NCI-H187 (cell line): ENCODE results near the gene MFSD11.
"Not testable (repeated sequence)": the region's sequence is repeated elsewhere in the genome, so short reads cannot be mapped to it uniquely, and the experiment has no call there.

Experiments
- DNase-seq, 2 experiments: peaks; one replicate each; lab custom pipeline; 2025; lab: John Stamatoyannopoulos, UW

The MFSD11 gene

DNA sequence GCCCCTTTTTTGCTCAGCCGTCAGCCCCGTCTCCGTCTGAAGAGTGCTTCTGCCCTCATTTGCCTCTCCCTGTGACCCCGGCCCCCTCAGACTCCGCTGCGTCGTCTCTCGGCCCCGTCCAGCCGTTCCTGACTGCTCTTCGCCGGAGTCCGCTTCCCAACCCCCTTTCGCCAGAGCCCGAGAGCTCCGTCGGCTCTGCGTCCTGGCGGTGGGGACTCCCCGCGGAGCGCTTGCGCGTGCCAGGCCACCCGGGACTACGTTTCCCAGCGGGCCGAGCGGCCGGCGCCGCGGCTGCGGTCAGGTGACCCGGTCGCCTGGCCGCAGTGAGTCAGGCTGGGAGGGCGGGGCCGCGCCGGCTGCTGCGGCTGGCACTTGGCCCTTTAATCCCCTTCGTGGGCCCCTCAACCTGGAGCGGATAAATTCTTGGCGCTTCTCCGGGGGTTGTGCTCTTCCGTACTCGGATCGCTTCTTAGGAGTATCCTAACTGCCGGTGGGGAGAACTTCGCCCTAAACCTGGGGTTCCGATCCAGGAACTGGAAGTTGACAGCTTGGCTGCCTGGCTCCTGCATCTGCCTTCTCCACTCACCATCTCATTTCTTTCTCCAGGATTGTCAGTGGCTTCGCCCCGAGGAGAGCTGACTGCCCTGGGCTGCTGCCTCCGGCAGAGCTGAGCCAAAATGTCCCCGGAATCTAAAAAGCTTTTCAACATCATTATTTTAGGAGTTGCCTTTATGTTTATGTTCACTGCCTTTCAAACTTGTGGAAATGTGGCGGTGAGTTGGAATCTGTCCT, at the start of gene MFSD11:
Gene MFSD11, plus strand, starts transcription at position 444 of the 792 bp plus-strand sequence. Its CDS starts 234 bp downstream, at position 678.
- peak; percentile 88 to 93 for DNase-seq

DNA sequence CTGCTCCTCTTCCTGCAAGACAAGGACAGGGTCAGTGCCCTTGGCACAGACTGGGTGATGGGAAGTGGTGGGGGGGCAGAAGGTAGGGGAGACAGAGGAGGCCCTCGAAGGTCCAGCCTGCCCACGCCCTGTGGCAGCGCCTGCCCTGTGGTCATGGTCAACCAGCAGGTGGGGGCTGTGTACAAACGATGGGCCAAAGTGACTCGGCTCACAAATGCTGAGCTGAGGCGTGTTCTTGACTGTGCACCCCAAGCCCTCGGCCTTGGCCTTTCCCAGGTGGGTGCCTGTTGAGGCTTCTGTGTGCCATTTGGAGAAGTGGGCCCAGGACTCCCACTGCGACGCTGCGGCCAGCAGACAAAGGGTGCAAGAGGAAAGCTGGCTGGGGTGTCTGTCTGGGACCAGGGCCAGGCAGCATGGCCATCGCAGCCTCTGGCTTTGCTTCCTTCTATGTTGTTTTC, 49.7 kb upstream of the MFSD11 start:
- no peak for DNase-seq

DNA sequence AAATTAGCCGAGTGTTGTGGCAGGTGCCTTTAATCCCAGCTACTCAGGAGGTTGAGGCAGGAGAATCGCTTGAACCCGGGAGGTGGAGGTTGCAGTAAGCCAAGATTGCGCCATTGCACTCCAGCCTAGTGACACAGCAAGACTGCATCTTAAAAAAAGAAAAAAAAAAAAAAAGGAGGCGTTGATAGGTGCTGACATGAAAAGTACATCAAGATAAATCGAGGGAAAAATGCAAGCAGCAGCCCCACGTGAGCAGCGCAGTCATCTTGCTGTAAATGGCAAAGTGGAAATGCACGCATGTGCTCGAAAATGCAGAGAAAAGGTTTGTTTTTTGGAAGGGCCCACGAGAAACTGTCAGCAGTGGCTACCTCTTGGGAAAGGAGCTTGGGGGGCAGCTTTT, 48.1 kb upstream of the MFSD11 start:
- DNase-seq = no peak

DNA sequence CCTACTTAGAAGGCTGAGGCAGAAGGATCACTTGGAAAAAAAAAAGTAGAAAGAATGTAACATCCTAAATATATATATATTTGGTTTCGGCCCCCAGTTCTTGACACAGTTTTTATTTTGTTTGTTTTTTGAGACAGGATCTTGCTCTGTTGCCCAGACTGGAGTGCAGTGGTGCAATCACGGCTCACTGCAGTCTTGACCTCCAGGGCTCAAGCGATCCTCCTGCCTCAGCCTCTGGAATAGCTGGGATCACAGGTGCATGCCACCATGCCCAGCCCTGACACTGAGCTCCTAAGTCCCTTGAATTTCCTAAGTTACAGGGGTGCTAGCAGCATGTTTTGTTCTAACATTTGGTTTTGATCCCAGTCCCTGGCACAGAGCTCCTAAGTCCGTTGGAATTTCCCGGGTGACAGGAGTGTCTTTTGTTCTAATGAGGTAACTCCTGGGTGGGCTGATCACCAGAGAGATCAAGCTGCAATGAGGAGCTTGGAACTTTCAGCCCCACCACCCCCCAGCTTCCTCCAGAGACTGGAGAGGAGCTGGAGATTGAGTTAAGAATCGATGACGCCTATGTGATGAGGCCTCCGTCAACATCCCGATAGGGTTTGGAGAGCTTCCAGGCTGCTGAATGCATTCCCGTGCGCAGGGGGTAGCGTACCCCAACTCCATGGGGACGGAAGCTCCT, 47.2 kb upstream of the MFSD11 start:
- no peak for DNase-seq

DNA sequence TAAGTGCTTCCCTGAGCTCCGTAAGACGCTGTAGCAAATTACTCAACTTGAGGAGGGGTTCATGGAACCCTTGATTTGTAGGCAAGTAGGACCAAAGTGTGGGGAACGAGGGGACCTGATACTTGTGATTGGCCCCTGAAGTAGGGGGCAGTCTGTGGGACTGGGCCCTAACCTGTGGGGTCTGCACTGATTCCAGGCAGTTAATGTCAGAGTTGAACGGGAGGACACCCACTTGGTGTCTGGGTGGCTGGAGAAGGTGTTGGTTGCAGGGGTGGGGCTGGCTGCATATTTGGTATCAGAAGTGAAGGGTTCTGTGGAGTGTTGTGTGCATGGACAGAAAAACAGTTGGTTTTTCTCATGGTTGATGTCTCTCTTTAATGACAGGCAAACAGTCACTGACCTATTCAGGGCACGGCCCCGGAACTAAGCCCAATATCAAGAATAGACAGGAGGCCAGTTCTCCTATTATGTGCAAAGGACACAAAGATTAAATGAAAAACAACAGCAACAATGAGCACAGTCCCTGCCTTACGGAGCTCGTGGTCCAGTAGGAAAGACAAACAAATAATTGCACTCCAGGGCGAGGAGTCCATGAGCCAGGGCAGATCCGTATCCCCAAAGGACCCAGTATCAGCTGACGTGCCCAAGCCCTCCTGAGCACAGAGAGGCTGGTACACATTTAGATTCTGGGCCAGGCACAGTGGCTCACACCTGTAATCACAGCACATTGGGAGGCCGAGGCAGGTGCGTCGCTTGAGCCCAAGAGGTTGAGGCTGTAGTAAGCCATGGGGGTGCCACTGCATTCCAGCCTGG, 46.3 kb upstream of the MFSD11 start:
- no peak for DNase-seq

DNA sequence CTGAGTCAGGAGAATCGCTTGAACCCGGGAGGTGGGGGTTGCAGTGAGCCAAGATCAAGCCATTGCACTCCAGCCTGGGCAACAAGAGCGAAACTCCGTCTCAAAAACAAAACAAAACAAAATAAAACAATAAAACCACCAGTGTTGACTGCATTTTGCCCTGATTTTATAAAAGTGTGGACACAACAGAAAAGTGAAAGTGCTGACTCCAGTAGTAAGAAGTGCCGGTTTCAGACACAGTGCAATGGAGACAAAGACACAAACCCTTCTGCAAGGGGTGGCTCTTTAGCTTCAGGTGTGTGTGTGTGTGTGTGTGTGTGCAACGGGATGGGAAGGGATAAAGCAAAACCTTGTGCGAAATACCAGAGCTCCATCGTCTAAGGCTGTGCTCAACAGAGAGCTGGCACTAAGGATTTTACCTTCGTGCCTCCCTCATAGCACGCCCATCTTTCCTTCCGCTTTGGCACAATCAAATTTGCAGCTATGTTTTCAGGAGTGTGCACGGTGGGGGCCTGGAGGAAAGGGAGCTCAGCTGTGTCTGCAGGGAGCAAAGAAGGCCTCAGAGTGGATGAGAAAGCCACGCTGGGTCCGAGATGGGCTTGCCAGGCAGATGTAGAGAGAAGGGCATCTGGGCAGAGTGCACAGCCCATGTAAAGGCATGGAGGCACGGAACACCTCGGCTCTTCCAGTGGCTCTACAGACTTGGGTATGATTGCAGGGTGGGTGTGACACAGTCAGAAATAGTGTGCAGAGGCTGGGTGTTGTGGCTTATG, 42.7 kb upstream of the MFSD11 start:
- DNase-seq = no peak

DNA sequence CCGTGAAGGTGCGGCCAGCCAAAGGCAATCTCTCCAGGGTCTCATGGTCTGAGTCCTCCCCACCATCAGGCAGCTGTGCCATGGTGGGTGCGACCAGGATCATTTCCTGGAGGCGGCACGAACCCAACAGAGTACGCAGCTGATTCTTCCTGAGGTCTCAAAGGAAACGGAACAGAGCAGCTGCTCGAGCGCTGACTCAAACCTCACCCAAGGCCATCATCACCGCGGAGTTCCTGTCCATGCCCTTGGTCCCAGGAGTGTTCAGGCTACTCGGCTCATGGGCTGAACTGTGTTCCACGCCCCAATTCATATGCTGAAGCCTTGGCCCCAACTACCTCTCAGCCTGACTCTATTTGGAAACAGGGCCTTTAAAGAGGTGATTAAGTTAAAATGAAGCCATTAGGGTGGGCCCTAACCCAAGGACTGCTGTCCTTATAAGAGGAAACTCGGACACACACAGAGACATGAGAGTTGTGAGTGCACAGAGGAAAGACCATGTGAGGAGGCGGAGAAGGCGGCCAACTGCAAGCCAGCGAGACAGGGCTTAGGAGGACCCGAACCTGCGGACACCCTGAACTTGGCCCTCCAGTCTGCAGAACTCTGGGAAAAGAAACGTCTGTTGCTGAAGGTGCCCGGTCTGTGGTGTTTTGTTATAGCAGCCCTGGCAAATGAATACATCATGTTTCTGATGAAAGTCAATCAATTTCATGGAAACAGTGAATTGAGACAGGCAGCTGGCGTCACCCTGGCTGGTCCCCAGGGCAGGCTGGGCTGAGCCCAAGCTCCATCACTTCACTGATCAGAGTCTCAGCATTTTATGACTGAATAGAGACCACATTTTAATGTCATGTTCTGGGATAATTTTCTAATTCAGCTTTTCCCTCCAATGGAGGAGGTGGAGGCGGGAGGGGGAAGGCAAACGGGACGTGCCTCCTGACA, 40.9 kb upstream of the MFSD11 start:
- DNase-seq = peak; percentile 9 to 21

DNA sequence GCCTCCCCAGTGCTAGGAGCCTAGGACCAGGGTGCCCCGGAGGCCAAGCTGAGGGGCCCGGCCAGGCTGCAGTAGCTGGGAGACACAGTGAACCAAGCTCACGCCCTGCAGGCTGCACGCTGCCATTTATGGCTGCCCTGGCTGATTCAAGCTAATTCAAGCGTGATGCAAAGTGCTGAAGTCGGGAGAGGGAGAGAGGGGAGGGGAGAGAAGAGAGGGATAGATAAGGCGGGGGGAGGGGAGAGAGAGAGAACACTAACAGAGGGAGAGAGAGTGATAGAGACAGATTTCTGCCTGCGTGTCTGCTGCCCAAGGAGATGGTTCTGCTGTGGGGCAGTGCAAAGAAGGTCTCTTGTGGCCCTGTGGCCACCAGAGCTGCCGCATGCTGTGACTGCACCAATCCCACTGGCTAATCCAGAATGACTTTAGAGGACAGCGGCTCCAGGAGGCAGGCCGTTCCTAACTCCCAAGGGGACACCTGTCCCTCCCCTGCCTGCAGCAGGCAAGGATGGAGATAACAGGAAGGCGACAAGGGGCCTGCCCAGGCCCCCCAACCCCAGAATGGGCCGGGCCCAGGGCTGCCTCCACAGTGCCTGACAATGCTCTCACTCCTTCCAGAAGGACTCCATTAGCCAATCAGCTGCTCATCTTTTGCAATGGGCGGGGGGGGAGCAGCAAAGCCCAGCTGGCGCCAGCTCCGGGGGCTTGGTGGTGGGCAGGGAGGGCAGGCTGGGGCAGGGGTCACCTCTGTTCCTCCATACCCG, 40.0 kb upstream of the MFSD11 start:
- peak; percentile 66 to 84 for DNase-seq

DNA sequence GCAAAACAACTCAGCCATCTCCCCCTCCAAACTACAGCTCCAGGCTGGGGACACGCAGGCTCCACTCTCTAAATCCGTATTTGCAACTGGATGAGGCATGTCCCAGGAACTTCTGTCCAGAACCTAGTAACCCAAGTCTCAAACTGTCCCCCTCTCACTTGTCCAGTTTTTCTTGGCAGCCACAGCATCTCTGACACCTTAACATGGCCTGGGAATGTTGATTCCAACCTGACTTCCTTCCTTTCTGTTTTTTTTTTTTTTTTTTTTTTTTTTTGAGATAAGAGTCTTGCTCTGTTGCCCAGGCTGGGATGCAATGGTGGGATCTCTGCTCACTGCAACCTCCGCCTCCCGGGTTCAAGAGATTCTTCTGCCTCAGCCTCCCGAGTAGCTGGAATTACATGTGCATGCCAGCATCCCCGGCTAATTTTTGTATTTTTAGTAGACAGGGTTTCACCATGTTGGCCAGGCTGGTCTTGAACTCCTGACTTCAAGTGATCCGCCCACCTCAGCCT, 39.4 kb upstream of the MFSD11 start:
- DNase-seq = not testable (repeated sequence)

DNA sequence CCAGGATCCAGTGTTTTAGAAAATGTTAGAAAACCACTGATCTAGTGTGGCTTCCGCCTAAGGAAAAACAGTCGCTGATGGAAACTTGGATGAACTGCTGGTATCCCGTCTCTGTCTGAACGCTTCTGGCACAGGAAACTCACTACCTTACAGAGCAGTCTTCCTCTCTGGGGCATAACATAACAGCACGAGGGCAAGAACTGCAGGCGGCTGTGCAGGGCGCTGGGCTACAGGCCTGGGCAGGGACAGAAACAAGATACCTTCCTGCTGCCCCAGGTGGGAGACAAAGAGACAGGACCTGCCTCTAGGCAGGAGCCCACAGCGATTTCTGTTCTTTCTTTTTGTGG, 37.7 kb upstream of the MFSD11 start:
- DNase-seq = no peak

DNA sequence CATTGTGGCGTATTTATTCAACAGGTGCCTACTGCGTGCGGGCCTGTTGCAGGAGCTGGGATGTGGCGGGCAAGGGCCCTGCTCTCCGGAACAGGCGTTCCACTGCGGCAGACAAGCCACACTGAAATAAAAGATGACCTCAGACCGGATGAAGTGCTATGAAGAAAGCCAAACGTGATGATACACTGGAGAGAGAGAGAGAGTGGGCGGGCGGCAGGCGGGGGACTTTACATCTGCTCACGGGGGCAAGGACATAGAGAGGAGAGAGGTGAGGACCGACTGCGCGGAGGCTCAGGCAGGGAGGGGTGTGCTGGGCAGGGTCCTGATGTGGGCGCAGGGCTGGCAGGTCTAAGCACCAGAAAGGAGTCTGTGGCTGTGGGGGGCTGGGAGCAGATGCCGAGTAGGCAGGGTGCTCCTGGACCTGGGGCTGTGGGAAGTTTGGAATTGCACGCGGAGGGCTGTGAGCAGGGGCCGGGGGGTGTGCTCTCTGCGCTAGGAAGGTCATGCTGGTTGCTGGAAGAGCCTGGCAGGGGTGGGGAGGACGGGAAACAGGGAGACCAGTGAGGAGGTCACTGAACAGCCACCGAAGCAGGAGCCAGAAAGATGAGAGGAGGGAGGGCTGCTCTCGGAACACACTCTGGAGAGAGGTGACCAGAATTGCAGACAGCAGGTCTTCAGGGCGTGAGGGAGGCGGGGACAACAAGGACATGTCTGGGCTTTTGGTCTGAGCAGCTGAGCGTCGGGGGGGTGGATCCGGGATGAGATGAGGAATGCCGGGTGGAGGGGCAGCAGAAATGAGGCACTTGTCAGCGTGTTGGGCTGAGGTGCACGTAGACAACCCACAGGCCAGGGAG, 37.1 kb upstream of the MFSD11 start:
- peak; percentile 29 to 80 for DNase-seq

DNA sequence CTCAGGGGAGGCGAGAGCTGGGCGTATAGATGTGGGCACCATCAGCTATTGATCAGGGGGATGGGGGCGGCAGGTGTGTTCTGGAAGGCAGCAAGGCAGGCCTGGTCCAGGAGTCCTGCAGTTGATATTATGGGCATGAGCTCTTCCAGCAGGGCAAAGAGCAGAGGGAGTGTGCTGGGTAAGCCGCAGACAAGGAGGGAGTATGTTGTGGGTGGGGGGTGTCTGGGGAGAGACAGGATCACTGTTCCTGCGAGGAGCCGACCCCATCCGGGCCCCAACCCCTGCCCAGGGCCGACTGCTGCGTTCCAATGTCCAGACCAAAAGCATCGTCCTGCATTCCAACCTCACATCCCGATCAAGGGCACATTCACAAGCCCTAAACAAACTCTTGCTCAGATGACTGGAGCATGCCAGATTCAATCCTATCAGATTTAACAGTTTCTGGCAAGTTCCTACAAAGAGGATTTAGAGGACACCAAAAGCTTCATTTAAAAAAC, 36.4 kb upstream of the MFSD11 start:
- no peak for DNase-seq

DNA sequence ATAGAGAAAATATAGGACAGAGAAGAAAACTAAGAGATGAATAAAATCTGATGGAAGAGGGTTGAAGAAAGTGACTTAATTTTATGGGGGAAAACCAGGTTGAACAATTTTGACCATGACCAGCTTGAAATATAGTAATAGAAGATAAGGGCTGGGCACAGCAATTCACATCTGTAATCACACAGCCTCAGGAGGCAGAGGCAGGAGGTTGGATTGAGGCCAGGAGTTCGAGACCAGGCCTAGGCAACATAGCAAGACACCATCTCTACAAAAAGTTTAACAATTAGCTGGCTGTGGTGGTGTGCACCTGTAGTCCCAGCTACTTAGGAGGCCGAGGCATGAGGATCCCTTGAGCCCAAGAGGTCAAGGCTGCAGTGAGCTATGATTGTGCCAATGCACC, 35.8 kb upstream of the MFSD11 start:
- DNase-seq = no peak

DNA sequence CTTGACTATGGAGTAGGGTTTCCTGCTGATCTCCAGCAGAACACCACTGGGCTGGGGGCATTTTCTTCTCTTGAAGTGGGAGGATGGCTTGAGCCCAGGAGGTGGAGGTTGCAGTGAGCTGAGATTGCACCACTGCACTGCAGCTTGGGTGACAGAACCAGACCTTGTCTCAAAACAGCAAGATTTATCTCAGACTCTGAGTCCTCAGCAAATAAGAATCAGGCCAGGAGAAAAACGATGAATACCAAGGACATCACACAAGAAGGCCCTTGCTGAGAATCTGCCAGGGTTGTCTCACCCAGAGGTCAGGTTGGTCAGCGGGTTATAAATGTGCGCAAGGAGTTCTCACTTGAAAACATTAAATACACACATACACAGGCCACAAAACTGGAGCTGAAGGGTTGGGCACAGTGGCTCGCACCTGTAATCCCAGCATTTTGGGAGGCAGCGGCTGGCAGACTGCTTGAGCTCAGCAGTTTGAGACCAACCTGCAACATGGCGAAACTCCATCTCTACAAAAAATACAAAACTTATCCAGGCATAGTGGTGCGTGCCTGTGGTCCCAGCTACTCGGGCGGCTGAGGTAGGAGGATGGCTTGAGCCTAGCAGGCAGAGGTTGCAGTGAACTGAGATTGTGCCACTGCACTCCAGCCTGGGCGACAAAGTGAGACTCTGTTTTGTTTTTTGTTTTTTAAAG, 34.8 kb upstream of the MFSD11 start:
- no peak for DNase-seq

DNA sequence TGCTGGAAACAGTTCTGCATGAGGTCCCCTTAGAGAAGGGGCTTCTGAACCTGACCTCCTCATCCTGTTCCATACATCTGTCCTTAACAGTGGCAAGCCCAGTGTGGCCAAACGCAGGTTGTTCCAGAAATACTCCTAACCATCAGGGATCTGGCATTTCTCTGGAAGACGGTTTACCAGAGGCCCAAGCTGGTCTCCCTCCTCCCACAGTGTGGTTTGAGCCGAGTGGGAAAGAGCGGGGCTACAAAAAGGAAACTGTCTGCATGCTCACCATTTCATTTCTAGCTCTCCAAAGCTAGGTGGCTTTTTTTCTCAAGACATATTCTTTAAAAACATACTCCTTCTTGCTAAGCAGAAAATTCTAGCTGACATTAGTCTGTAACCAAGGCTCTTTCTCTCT, 33.1 kb upstream of the MFSD11 start:
- no peak for DNase-seq

DNA sequence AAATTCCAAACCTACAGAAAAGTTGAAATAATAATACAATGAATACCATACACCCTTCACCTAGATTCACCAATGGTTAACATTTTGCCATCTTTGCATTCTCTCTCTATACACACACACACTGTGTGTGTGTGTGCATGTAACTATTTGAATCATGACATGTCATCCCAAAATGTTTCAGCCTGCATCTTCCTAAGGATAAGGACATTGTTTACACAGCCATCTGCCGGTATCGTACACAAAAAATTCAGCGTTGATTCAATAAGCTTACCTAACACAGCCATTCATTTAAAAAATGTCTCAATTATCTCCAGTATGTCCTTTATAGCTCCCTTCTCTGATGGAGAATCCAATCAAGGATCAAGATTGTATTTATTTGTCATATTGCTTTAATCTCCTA, 31.1 kb upstream of the MFSD11 start:
- DNase-seq = no peak

DNA sequence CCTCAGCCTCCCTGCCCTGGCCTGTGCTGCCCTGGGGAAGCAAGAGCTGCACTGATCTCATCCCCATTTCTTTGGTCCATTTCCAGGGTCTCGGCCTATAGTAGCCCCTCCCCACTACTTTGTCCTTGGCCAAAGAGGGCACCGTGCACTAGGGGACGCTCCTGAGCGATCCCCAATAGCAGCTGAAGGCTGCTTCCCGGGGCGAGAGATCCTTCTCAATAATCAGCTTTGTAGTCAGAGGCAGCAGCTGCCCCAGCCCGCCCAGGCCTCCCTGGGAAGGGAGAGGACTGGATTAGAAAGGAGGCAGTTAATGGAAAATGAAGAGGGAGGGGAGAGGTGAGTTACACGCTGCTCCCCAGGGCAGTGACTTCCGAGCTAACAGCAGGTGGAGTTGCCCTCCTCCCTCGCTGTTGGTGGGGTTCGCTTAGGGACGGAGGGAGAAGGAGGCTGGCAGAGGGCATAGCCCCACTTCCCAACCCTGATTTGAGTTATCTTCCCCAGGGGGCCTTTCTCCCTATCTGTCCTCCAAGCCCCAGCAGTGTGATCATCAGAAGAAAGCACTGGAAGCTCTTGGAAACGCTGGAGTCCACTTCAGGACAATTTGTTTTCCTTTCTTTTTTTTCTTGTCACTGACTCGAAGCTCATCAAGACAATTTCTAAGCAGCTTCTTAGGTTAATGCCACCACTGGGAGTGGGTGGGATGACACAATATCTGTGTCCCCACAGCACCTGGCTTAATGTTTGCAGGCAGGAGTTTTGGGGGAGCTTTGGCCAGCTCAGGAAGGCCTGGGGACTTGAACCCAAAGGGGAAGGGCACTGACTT, 29.7 kb upstream of the MFSD11 start:
- DNase-seq = peak in 1 of 2 experiments; percentile 37
